Left lung (tissue), 10 donors: Measurements from ENCODE around the gene UGP2. TPM values are rescaled to one million over a fixed set of nuclear protein-coding genes. Genes with fewer than 3 reads are reported as not detected.

Experiments used
- ATAC-seq: fragments of 200-7000 bp; cut with Tn5 transposase; one replicate; pipeline ENCODE4 v1.9.1; 2020; ENCODE audit warnings: moderate library complexity
- DNase-seq, 4 donors: peaks; one replicate each; pipeline ENCODE4 v3.0.0-alpha.2; 2013 to 2020
- H3K27ac ChIP-seq, 2 donors: fragments of 200-600 bp; sonication (generic) in 1 of 2; one replicate each; pipeline versions ENCODE4 v1.5.0 to v1.8.0; 2020 to 2021
- H3K27me3 ChIP-seq, 2 donors: fragments of 200-600 bp; sonication (generic) in 1 of 2; one replicate each; pipeline versions ENCODE4 v1.5.0 to v1.8.0; 2020 to 2021
- H3K36me3 ChIP-seq, 2 donors: fragments of 200-600 bp; sonication (generic) in 1 of 2; one replicate each; pipeline versions ENCODE4 v1.5.0 to v1.8.0; 2020 to 2021
- H3K4me1 ChIP-seq, 2 donors: fragments of 200-600 bp; one replicate each; pipeline ENCODE4 v1.8.0; 2021
- H3K4me3 ChIP-seq, 2 donors: fragments of 200-600 bp; sonication (generic) in 1 of 2; one replicate each; pipeline versions ENCODE4 v1.5.0 to v1.8.0; 2020 to 2021; ENCODE audit warnings: mild to moderate bottlenecking in 1 of 2
- H3K9me3 ChIP-seq, 2 donors: fragments of 200-600 bp; sonication (generic) in 1 of 2; one replicate each; pipeline versions ENCODE4 v1.5.0 to v1.8.0; 2020 to 2021
- intact Hi-C, 2 donors: fragments of 100-400 bp; cut with DNase I; formaldehyde crosslinking; loops; one replicate each; pipeline versions ENCODE4 v1.11.2 to v1.14.2; 2022
- polyA plus RNA-seq, 6 donors: library from polyadenylated mRNA; unstranded; fragments of 120-200 nt; gene quantifications; one replicate each; pipeline ENCODE4 v1.2.1, GENCODE V29; 2013; ENCODE audit not compliant: insufficient read length in 6 of 6
- total RNA-seq, 2 donors: library from RNA; stranded (reverse); fragmentation: NEBNext Ultra II Directional; extraction: Animal tissue kit (Norgen Biotek cat#: 25700); gene quantifications; one replicate each; pipeline ENCODE4 v1.2.1, GENCODE V29; 2021
- TF ChIP-seq, protein P1 (sequence below), 2 donors: fragments of 200-600 bp; sonication (generic) in 1 of 2; IDR thresholded peaks; one replicate each; pipeline versions ENCODE4 v1.5.0 to v1.8.0; 2021; ENCODE audit warnings: antibody characterized with exemption in 2 of 2
- donor health status: DM: no; HTN: yes; CAD: no.
- donor health status: DM: no; HTN: no; CAD: no.

Gene UGP2
- total and polyA plus RNA-seq, 8 donors, result 80.5 to 165 (median 92.9) TPM

GRCh38 chr2:63849381-63850203 lies 7.9 kb downstream of the UGP2 start:
- Histone ChIP-seq H3K9me3 (no peaks in the 10 kb centered on the region), H3K27me3 (no peaks in the 10 kb centered on the region), H3K27ac (no peak overlapping the region), H3K4me1 (peaks cover 3 to 82% of the 10 kb centered on the region in 2 donors), H3K4me3 (no peak overlapping the region), H3K36me3 (no peaks in the 10 kb centered on the region)
- intact Hi-C loops, result no loop called here
- no peak for ATAC-seq
- no peak for DNase-seq
- TF ChIP-seq, protein P1, sequence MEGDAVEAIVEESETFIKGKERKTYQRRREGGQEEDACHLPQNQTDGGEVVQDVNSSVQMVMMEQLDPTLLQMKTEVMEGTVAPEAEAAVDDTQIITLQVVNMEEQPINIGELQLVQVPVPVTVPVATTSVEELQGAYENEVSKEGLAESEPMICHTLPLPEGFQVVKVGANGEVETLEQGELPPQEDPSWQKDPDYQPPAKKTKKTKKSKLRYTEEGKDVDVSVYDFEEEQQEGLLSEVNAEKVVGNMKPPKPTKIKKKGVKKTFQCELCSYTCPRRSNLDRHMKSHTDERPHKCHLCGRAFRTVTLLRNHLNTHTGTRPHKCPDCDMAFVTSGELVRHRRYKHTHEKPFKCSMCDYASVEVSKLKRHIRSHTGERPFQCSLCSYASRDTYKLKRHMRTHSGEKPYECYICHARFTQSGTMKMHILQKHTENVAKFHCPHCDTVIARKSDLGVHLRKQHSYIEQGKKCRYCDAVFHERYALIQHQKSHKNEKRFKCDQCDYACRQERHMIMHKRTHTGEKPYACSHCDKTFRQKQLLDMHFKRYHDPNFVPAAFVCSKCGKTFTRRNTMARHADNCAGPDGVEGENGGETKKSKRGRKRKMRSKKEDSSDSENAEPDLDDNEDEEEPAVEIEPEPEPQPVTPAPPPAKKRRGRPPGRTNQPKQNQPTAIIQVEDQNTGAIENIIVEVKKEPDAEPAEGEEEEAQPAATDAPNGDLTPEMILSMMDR (IDR thresholded peaks at IDR 0.05), result no peak

- intact Hi-C loops, result no loop called here
- Histone ChIP-seq H3K4me3 (no peak overlapping the region), H3K27ac (no peak overlapping the region), H3K27me3 (no peaks in the 10 kb centered on the region), H3K36me3 (no peaks in the 10 kb centered on the region), H3K9me3 (no peaks in the 10 kb centered on the region), H3K4me1 (peaks cover 0 to 82% of the 10 kb centered on the region in 2 donors)
- ATAC-seq (no peak), DNase-seq (no peak)
- TF ChIP-seq, protein P1 (IDR thresholded peaks at IDR 0.05), result no peak
These were observed 8.5 kb downstream of the UGP2 start for GRCh38 chr2:63850204-63850571.

DNA sequence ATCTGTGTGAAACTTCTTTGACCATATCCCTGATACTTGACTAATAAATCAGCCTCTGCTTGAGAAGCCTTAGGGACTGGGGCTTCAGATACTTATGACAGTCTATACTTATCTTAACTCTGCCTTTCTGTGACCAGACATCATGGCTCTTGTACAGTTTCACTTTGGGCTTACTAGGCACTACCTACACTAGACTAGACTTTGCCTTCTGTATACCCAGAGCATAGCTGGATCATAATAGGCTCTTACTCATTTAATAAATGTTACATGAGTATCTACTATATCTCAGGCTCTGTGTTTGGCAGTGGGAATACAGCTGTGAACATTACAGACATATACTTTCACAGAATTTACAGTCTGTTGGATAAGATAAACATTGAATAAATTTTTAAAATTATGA lies 9.0 kb downstream of the UGP2 start:
- H3K36me3 ChIP-seq, result no peaks in the 10 kb centered on the region
- no peak overlapping the region for H3K4me3 ChIP-seq
- no peaks in the 10 kb centered on the region for H3K27me3 ChIP-seq
- TF ChIP-seq, protein P1 (IDR thresholded peaks at IDR 0.05), result no peak
- DNase-seq (no peak), ATAC-seq (peak; percentile 27)
- no peaks in the 10 kb centered on the region for H3K9me3 ChIP-seq
- peaks cover 0 to 82% of the 10 kb centered on the region in 2 donors for H3K4me1 ChIP-seq
- intact Hi-C loops, result no loop called here
- H3K27ac ChIP-seq, result no peak overlapping the region

DNA sequence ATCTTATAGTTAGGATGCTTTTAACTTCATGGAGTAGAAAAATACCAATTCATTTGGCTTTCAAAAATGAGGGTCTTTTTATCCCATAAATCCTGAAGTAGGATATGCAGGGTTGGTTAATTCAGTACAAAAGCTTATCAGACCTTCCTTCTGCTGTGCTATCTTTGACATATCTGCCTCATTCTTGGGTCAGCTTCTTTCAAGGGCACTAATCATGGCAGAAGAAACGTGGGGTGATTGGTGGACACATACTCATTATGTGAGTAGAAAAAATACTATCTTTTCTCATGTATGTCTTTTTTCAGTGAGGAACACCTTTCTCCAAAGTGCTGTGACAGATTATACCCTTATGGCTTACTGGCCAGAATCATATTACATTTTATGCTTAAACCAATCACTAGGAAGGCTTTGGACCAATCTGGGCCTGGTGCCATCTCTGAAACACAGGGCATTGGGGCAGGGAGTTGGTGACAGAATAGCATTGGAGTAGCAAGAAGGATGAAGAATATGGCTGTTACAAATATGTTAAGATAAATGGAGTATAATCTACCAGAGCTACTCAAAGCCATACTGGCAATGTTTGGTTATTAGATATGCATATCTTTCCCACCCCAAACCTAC lies 10.1 kb downstream of the UGP2 start:
- no peaks in the 10 kb centered on the region for H3K9me3 ChIP-seq
- peak overlapping the region in 1 of 2 donors; percentile 28 for H3K27ac ChIP-seq
- no peaks in the 10 kb centered on the region for H3K27me3 ChIP-seq
- no peak for DNase-seq
- H3K4me1 ChIP-seq, result peaks cover 0 to 82% of the 10 kb centered on the region in 2 donors
- intact Hi-C loops, result no loop called here
- H3K36me3 ChIP-seq, result peaks cover 0 to 6% of the 10 kb centered on the region in 2 donors
- ATAC-seq, result no peak
- TF ChIP-seq, protein P1 (IDR thresholded peaks at IDR 0.05), result no peak
- no peak overlapping the region for H3K4me3 ChIP-seq

DNA sequence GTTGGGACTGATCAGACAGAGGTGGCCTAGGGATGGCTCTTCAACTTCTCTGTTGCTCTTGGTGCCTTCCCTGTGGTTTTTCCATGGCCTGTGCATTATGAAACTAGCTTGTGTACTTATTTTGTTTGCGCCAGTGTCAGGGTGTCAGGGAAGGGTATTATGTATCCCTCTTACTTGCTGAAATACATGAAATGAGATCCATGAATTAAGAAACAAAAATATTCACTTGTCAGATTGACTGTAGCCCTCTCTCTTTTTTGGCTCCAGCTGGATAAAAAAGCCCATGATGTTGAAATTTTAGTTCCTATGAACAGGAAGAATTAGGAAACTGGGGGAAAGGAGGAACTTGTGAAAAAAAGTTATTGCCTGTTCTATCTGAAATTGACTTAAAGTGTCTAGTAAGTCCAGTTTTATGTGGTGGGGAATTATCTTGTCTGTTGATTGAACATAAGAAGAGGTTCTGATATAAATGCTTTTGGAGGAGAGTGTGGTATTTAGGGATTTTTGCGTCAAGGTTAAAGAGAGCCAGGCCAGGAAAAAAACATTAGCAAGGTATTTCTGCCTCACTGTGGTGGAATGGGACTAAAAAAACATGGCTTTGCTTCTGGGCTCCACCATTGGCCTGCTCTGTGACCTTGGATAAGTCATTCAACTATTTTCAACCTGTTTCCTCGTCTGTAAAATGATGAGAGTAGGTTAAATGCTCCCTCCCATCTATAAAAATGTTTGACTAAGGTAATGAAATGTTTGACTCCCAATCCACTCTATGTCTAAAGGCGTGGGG lies 12.0 kb downstream of the UGP2 start:
- Histone ChIP-seq H3K27me3 (no peaks in the 10 kb centered on the region), H3K4me3 (no peak overlapping the region), H3K27ac (peak overlapping the region; percentile 13 to 76), H3K36me3 (peaks cover 0 to 26% of the 10 kb centered on the region in 2 donors), H3K9me3 (no peaks in the 10 kb centered on the region), H3K4me1 (peaks cover 0 to 83% of the 10 kb centered on the region in 2 donors)
- ATAC-seq (no peak), DNase-seq (no peak)
- intact Hi-C loops, result no loop called here
- TF ChIP-seq, protein P1 (IDR thresholded peaks at IDR 0.05), result no peak
